ENCODE measurements around the gene PLEKHB2.
"Not testable (repeated sequence)": the region's sequence is repeated elsewhere in the genome, so short reads cannot be mapped to it uniquely, and the experiment has no call there.

Gene PLEKHB2

GRCh38 chr2:131146231-131146630 is 41.1 kb downstream of the PLEKHB2 start:
- DNase-seq, result no peak

- no peak for DNase-seq
Observed at GRCh38 chr2:131146749-131147148, 41.6 kb downstream of the PLEKHB2 start.

DNA sequence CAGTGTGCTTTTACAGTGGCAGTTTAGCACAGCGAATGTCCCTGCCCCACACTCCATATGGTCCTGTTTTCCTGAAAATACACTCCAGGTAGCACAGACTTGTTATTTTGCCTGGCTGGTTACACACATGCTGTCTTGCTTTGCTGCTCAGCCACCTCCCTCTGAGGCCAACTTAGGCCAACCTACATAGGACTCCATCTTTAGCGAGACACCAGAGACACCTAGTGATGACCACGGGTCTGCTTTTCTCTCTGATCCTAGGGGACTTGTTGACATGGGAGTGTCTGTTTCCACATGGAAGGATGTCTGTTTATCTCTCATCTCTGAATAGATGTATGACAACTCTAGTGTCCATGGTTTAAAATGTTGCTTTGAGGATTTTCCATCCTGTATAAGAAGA is 43.3 kb downstream of the PLEKHB2 start:
- no peak for DNase-seq

DNA sequence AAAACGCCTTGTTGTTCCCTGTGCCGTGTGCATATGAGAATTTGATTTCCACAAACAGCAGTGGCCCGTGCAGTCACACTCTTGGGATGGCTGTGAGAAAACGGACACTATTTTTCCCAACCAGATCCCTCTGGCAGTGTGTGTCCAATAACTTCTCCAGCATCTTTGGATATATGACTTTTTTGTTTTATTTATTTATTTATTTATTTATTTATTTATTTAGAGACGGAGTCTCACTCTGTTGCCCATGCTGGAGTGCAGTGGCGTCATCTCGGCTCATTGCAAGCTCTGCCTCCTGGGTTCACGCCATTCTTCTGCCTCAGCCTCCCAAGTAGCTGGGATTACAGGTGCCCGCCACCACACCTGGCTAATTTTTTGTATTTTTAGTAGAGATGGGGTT is 45.0 kb downstream of the PLEKHB2 start:
- DNase-seq, result not testable (repeated sequence)

DNA sequence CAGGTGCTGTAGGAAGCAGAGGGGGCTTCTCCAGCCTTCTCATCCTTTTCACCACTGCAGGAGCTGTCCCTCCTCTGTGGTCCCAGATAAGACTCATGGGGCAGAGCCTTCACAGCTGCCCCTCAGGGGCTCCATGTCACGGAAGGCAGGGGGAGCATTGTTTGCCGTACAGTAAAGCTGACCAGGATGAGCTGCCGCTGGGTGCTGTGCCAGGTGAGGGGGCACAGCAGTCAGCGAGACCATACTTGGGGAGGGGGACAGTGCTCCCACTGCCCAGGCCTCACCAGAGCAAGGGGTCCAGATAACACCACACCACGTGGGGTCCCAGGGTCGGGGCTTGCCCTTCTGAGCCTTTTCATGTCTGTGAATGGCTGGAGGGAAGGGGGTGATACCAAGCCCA is 46.3 kb downstream of the PLEKHB2 start:
- no peak for DNase-seq

- no peak for DNase-seq
Observed at GRCh38 chr2:131152074-131152473, 46.9 kb downstream of the PLEKHB2 start.

DNA sequence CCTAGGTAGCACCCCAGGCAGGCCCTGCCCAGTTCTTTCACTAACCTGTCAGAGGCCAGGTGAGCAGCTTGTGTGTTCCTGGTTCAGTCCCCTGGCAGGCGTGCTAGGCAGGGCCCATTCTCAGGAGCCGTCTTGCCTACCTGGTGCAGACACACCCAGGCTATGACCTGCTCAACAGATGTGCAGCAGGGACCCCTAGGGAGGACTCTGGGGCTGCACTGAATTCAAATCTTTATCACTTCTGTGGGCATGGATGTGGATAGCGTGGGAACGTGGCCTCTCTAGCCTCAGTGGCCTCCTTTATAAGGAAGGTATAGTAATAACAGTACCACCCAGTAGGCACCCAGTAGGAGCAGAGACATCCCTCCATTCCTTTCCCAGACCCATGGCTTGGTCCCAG is 48.4 kb downstream of the PLEKHB2 start:
- no peak for DNase-seq

DNA sequence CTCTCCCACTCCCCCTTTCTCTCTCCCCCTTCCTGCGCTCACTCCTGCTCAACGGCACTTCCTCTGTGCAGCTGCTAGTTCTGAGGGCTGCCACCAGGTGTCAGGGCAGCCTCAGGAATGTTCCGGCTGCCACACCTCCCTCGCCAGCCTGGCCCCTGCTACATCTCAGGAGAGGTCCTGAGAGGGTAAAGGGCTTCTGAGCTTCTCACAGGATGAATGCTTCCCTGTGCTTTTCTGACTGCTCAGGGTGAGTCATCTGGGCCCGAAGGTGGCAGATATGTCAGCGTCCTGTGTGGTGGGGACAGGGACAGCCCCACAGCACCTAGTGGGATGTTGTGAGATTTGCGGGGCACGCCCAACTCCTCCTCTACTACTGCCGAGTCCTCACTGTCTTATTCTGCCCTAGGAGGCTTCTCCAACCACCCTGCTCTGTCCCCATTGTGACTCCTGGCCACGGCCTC is 49.0 kb downstream of the PLEKHB2 start:
- DNase-seq, result peak; percentile 85 to 88

DNA sequence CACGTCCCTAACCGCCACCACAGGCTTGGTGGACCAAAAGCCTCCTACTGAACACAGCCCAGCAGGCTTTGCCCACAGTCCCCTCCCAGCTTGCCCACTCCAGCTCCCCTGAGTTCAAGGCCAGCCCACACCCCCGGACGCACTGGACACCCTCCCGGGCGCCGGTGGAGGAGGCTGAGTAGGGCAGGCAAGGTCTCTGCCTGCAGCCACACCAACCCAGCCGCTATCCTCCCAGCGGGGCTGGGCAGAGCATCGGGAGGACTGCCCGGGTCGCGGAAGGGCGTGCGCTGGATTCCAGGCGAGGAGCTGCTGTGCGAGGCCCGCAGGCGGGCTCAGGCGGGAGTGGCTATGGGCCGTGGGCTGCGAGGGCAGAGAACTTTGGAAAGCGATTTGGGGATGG is 49.5 kb downstream of the PLEKHB2 start:
- DNase-seq, result no peak

DNA sequence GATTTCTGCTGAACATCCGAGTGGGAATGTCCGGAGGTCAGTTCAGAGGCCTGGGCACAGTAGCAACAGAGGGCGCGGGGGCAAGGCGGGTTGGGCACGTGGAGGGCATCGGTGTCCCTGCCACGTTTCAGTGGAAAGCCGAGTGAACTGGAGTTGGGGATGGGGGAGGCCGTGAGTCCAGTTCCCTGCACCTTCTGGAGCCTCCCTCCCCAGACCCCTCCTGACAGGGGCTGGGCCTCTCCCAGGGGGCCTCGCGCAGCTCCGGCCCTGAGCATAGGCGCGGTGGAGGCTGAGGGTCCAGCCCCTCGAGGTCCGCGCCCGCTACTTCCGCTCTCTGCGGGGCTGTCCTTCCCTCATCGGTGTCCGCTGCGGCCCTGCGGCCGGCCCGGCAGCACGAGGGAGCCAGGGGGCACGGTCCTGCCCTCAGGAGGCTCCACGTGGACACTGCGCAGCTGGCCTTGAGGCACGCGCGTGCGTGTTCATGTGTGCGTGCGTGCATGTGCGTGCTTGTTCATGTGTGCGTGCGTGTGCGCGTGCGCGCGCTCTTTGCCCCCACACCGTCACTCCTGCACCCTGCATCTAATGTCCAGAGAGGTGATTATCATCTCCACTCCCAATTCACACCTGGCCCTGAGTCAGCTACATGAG is 50.2 kb downstream of the PLEKHB2 start:
- DNase-seq, result no peak

DNA sequence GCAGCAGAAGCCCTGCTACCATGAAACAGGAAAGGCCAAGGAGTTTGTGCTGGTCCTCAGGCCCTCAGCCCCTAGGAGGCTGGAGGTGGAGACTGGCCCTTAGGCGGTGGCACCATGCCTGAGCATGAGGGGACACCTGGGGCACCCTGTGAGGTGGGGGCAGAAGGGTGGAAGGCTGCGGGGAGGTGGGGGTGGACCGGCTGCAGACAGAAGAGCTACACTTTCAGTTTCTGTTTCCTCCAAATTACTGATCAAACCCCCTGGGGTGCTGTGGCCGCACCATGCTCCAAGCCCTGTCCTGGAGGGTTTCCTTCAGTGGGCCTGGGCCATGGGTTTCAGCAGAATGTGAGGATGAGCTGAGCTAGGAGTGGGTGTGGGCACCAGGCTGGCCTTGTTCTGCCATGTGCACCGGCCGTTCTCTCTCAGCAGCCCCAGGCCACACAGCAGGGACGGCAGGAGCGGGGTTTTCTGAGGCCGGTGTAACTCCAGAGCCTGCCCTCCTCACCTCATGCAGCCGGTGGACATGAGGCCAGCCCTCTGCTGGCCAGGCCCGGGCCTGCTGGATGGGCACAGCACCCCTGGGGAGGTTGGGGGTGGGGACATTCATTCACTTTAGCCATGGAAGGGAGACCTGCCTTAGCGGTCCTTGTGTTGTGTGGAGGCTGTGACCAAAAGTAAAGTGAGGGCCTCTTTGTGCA is 51.5 kb downstream of the PLEKHB2 start:
- peak in 1 of 2 experiments; percentile 34 for DNase-seq

GRCh38 chr2:131165562-131165961 is 60.4 kb downstream of the PLEKHB2 start:
- not testable (repeated sequence) for DNase-seq

DNA sequence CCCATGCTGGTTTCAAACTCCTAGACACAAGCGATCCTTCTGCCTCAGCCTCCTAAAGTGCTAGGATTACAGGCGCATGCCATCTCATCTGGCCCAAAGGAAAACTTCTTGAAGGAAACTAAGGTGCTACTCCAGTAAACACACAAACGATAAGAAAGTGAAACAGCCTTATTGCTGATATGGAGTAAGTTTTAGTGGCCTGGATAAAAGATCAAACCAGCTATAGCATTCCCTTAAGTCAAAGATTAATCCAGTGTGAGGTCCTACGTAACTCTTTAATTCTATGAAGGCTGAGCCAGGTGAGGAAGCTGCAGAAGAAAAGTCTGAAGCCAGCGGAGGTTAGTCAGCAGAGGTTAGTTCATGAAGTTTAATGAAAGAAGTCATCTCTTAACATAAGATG is 63.4 kb downstream of the PLEKHB2 start:
- DNase-seq, result no peak

- DNase-seq, result not testable (repeated sequence)
Observed at GRCh38 chr2:131178050-131178449, 72.9 kb downstream of the PLEKHB2 start.

DNA sequence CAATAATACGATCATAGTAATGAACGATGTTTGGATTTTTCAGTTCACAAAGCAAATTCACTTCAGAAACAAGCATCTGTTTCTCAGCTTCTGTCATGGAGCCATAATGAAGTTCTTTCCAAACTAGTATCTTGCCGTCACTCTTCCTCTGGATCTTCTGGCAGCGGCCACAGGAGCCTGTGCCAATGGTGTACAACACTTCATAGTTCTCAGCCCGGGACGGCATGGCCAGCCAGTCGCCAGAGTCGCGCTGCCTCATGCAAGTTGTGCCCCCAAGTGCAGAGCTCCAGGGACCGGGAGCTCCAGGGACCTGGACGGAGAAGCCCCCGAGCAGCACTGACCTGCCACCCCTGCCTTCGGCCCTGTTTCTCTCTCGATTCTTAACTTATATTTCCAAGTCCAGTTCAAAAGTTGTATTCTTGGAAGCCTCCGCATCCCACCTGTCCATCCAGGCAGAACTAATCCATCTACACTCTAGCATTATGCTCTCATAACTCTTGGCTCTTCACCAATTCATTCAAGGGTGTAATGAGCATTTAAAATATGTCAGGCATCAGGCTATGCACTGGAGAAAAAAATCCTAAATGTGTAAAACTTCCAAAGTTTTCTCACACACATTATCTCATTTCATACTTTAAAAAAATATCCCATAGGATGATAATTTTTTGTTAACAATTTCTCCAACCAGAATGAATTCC is 73.7 kb downstream of the PLEKHB2 start:
- not testable (repeated sequence) for DNase-seq

DNA sequence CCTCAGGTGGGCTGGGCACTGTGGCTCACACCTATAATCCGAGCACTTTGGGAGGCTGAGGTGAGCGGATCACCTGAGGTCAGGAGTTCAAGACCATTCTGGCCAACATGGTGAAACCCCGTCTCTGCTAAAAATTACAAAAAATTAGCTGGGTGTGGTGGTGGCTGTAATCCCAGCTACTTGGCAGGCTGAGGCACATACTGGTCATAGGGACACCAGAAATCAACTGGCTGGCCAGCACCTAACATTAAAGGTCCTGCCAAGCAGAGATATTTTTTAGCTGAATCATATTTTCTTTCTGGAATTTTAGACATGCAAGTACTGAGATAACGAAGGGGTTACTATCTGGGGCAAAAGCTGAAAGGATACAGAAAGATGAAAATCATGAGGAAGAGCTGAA is 76.3 kb downstream of the PLEKHB2 start:
- not testable (repeated sequence) for DNase-seq

DNA sequence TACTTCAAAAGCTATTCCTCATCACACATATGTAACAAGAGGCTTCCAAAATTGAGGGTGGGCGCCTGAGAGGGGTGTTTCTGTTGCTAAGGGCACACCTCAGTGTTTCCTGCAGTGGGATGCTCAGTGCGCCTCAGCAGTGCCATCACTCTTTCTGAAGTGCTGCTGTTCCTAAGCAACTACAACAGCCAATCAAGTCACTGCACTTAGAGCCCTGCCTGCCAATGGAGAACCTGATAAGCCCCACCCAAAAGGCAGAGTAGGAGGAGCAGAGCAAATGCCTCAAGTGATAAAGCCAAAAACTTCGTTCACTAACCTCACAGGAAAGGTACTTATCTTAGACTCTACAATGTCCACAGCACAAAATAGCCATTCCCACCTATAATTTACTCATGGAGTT is 88.3 kb downstream of the PLEKHB2 start:
- DNase-seq, result not testable (repeated sequence)

GRCh38 chr2:131196186-131196585 is 91.0 kb downstream of the PLEKHB2 start:
- DNase-seq, result not testable (repeated sequence)

Data from activated T-cell treated with anti-CD3 and anti-CD28 coated beads, Interleukin-2, amount 50 U/mL, for 48 hours (primary cell).